ENCODE results near the gene SSR1. TPM values are rescaled to one million over a fixed set of nuclear protein-coding genes. Genes with fewer than 3 reads are reported as not detected.

The SSR1 gene
- total RNA-seq, 1 donor from 2014 or later, result 96.6 TPM

DNA sequence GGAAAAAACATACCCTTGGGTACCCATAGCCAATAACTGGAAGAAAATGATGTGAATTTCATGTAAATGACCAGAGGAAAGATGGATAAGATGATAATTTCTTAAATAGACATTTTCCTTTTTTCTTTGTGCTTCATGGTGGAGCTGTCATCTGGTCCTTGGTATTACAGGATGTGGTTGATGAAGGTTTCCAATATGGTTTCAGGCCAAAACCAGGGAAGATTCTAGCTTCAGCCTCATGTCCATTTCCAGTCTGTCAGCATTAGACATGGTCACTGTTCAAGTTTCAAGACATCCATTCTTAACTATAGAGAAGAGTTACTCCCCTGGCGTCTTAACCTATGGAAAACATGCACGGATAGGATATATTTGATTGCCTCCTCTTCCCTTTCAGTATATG lies 63.6 kb downstream of the SSR1 start:
- Mint-ChIP-seq H3K9me3 (no peaks in the 10 kb centered on the region), H3K27me3 (ENCODE audit: insufficient read depth, low read depth) (peaks cover 2% of the 10 kb centered on the region), H3K4me1 (no peaks in the 10 kb centered on the region), H3K4me3 (no peak overlapping the region), H3K36me3 (peaks cover 7% of the 10 kb centered on the region), H3K27ac (no peak overlapping the region)
- Histone ChIP-seq H3F3A (ENCODE audit: low read depth) (no peaks in the 10 kb centered on the region), H3K4me2 (no peak overlapping the region), H3K79me2 (ENCODE audit: low read depth) (no peaks in the 10 kb centered on the region), H3K9me3 (ENCODE audit: low read depth) (no peaks in the 10 kb centered on the region), H3K9ac (no peak overlapping the region), H3K4me3 (no peak overlapping the region), H3K27me3 (no peaks in the 10 kb centered on the region), H2AFZ (replicated peaks) (no peak overlapping the region), H3K36me3 (no peaks in the 10 kb centered on the region), H3K27ac (no peak overlapping the region), H4K20me1 (ENCODE audit: low read depth) (no peaks in the 10 kb centered on the region), H3K4me1 (no peaks in the 10 kb centered on the region)
- DNase-seq (ENCODE audit: low spot score), result no peak
- TF ChIP-seq EZH2phosphoT487 (IDR thresholded peaks at IDR 0.05) (no peak), CTCF (IDR thresholded peaks at IDR 0.05) (no peak), EZH2 (IDR thresholded peaks at IDR 0.05) (no peak)

DNA sequence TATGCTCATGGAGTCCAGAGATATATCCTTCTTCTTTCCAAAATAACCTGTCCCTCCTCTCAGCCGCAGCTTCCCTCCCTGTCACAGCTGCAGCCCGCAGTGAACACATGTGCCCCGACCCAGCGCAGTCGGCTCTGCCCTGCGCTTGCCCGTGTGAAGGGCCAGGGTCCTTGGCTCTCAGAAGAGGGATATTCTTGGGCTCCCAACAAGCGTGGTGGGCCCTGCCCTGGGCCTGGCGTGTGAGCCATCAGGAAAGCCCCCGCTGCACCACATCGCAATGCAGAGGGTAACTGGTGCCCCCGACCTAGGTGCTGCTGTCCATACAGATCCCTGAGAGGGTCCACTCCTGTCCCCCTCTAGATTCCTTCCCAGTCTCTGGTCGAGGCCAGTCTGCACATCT lies 65.2 kb downstream of the SSR1 start:
- Histone ChIP-seq H3K4me1 (peaks cover 9% of the 10 kb centered on the region), H3K36me3 (no peaks in the 10 kb centered on the region), H3K9ac (no peak overlapping the region), H3K4me3 (no peak overlapping the region), H3K79me2 (ENCODE audit: low read depth) (no peaks in the 10 kb centered on the region), H4K20me1 (ENCODE audit: low read depth) (no peaks in the 10 kb centered on the region), H3K27me3 (no peaks in the 10 kb centered on the region), H3K9me3 (ENCODE audit: low read depth) (no peaks in the 10 kb centered on the region), H3F3A (ENCODE audit: low read depth) (peaks cover 5% of the 10 kb centered on the region), H3K4me2 (no peak overlapping the region), H3K27ac (no peak overlapping the region), H2AFZ (replicated peaks) (no peak overlapping the region)
- peaks cover 7% of the 10 kb centered on the region for H3K36me3 Mint-ChIP-seq
- peaks cover 10% of the 10 kb centered on the region for H3K4me1 Mint-ChIP-seq
- no peaks in the 10 kb centered on the region for H3K9me3 Mint-ChIP-seq
- H3K27ac Mint-ChIP-seq, result no peak overlapping the region
- DNase-seq (ENCODE audit: low spot score), result no peak
- TF ChIP-seq EZH2 (IDR thresholded peaks at IDR 0.05) (no peak), CTCF (IDR thresholded peaks at IDR 0.05) (no peak), EZH2phosphoT487 (IDR thresholded peaks at IDR 0.05) (no peak)
- H3K4me3 Mint-ChIP-seq, result no peak overlapping the region
- H3K27me3 Mint-ChIP-seq (ENCODE audit: insufficient read depth, low read depth), result peaks cover 2% of the 10 kb centered on the region

- H3K27me3 Mint-ChIP-seq (ENCODE audit: insufficient read depth, low read depth), result peaks cover 2% of the 10 kb centered on the region
- H3K9me3 ChIP-seq (ENCODE audit: low read depth), result no peaks in the 10 kb centered on the region
- H3K4me2 ChIP-seq, result no peak overlapping the region
- H3K4me1 ChIP-seq, result peaks cover 16% of the 10 kb centered on the region
- H3K4me1 Mint-ChIP-seq, result peaks cover 15% of the 10 kb centered on the region
- no peaks in the 10 kb centered on the region for H3K36me3 ChIP-seq
- H3K4me3 Mint-ChIP-seq, result no peak overlapping the region
- H4K20me1 ChIP-seq (ENCODE audit: low read depth), result no peaks in the 10 kb centered on the region
- TF ChIP-seq EZH2 (IDR thresholded peaks at IDR 0.05) (no peak), EZH2phosphoT487 (IDR thresholded peaks at IDR 0.05) (no peak), CTCF (IDR thresholded peaks at IDR 0.05) (no peak)
- H3K79me2 ChIP-seq (ENCODE audit: low read depth), result no peaks in the 10 kb centered on the region
- no peak overlapping the region for H3K27ac ChIP-seq
- DNase-seq (ENCODE audit: low spot score), result no peak
- H3K36me3 Mint-ChIP-seq, result peaks cover 7% of the 10 kb centered on the region
- H3K9me3 Mint-ChIP-seq, result no peaks in the 10 kb centered on the region
- H3F3A ChIP-seq (ENCODE audit: low read depth), result peaks cover 7% of the 10 kb centered on the region
- H3K27me3 ChIP-seq, result no peaks in the 10 kb centered on the region
- H2AFZ ChIP-seq (replicated peaks), result no peak overlapping the region
- H3K27ac Mint-ChIP-seq, result no peak overlapping the region
- H3K9ac ChIP-seq, result no peak overlapping the region
- no peak overlapping the region for H3K4me3 ChIP-seq
Measured at GRCh38 chr6:7247179-7247456, 65.9 kb downstream of the SSR1 start.
